Activated naive CD4-positive, alpha-beta T cell treated with anti-CD3 and anti-CD28 coated beads, Interleukin-2, amount 50 U/mL, for 72 hours (primary cell): Measurements from ENCODE around the gene METTL21C. TPM values are rescaled to one million over a fixed set of nuclear protein-coding genes. Genes with fewer than 3 reads are reported as not detected.
A peak's percentile ranks its signal among the peaks of the same experiment; 100 is the strongest.

Source experiments
- ATAC-seq, 2 donors: fragments of 150-1000 bp; cut with Tn5 transposase; 2 replicates each; pipeline ENCODE4 v1.10.0; 2021; ENCODE audit warnings: mild to moderate bottlenecking in 2 of 2, moderate library complexity in 2 of 2
- DNase-seq, 2 donors: peaks; one replicate each; pipeline ENCODE4 v3.0.0; 2021 to 2022; ENCODE audit warnings: low spot score in 2 of 2
- H3K27ac Mint-ChIP-seq, 2 donors: one replicate each; pipeline ENCODE4 v1.8.0; 2022; ENCODE audit warnings: mild to moderate bottlenecking in 2 of 2, mixed read lengths in 2 of 2
- H3K36me3 Mint-ChIP-seq, 2 donors: one replicate each; pipeline ENCODE4 v1.8.0; 2022; ENCODE audit warnings: mixed read lengths in 2 of 2
- H3K9me3 Mint-ChIP-seq, 2 donors: one replicate each; pipeline ENCODE4 v1.8.0; 2022; ENCODE audit warnings: mixed read lengths in 2 of 2
- total RNA-seq, 2 donors: library from RNA; stranded (reverse); gene quantifications; one replicate each; pipeline ENCODE4 v1.2.3, GENCODE V29; 2022

The METTL21C gene
- total RNA-seq = not detected

DNA sequence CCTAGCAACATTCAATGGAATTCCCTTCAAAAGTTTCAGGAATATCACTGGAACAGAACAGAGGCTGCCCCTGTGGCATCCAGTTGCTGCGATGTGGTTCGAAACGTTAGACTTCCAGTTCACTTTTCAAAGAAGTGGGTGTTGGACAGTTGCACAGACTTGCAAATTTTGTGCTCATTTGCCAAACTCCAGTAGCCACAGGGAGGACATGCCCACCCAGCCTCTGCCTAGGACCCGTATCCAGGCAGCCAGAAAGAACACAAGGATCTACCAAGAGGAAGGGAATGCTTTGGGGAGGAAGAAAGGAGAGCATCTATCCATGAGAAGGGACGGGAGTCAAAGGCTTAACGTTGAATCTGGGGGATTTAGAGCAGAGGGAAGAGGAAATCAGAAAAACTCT, at the start of gene METTL21C:
Gene METTL21C, minus strand, starts transcription at position 108 of the 400 bp plus-strand sequence. CDS start 546 bp downstream, outside the sequence.
- Mint-ChIP-seq H3K9me3 (peaks cover 3 to 6% of the 10 kb centered on the region in 2 donors), H3K27ac (no peak within 1 kb of the TSS), H3K36me3 (peaks cover 7% of the 10 kb centered on the region in 2 donors)
- ATAC-seq (no peak), DNase-seq (no peak)

GRCh38 chr13:102742506-102742905, 47.7 kb upstream of the METTL21C start:
- ATAC-seq (no peak), DNase-seq (no peak)
- no peak overlapping the region for H3K27ac Mint-ChIP-seq
- peaks cover 40 to 42% of the 10 kb centered on the region in 2 donors for H3K9me3 Mint-ChIP-seq
- H3K36me3 Mint-ChIP-seq = peaks cover 22 to 55% of the 10 kb centered on the region in 2 donors

- Mint-ChIP-seq H3K36me3 (peaks cover 22 to 54% of the 10 kb centered on the region in 2 donors), H3K27ac (no peak overlapping the region), H3K9me3 (peaks cover 40 to 42% of the 10 kb centered on the region in 2 donors)
- ATAC-seq (no peak), DNase-seq (no peak)
Observed at GRCh38 chr13:102742101-102742500, 47.3 kb upstream of the METTL21C start.

DNA sequence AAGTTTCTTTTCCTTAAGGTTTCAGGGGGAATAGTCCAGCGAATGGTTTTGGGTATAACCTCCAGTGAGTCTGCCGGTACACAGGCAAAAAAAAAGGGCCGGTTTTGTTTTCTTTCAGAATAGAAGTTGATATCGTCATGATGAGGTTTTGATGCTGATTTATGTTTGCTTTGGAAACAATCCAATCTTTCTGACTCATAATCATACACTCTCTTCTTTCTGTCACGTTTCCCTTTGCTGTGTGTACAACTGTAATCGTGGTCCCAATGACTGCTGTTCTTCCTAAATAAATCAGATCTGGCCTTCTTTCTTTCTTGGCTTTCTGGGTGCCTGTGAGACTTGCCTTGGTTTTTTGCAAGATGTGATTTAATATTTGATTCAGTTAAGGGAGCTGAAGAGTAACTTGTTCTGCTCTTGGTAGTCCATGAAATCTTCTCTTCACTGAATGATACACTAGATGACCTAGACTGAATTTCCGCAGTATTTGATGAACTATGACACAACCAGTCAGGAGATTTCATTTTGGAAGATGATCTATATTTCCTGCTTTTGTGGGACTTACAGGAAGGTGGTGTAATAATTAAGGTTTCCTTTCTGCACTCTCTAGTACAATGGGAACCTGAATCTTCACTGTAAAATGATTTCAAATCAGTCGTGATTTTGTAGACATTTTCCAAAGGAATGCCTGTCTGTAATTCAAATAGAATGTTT, 34.9 kb upstream of the METTL21C start:
- Mint-ChIP-seq H3K27ac (no peak overlapping the region), H3K36me3 (peaks cover 0 to 5% of the 10 kb centered on the region in 2 donors), H3K9me3 (no peaks in the 10 kb centered on the region)
- ATAC-seq = peak in 1 of 2 donors; percentile 71
- no peak for DNase-seq

GRCh38 chr13:102726430-102726829, 31.6 kb upstream of the METTL21C start:
- Mint-ChIP-seq H3K27ac (no peak overlapping the region), H3K9me3 (no peaks in the 10 kb centered on the region), H3K36me3 (peaks cover 0 to 5% of the 10 kb centered on the region in 2 donors)
- no peak for ATAC-seq
- no peak for DNase-seq

DNA sequence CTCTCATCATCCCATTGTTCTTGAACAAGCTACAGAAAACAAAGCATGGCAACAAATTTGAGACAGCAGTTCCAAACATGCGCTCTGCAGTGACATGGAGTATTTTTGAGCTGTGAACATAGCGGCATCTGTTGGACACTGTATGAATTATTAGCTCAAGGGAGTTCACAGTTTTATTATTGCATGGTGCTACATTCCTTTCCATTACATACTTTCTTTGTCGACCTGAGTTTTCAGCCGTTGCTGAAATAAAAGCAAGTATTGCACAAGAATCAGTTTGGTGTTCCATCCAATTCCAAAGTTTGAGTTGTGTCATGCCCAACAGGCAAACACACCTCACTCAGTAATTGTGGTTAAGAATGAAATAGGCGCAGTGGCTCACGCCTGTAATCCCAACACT, 30.1 kb upstream of the METTL21C start:
- peaks cover 0 to 5% of the 10 kb centered on the region in 2 donors for H3K36me3 Mint-ChIP-seq
- no peak overlapping the region for H3K27ac Mint-ChIP-seq
- no peaks in the 10 kb centered on the region for H3K9me3 Mint-ChIP-seq
- DNase-seq = no peak
- peak in 1 of 2 donors; percentile 44 for ATAC-seq

DNA sequence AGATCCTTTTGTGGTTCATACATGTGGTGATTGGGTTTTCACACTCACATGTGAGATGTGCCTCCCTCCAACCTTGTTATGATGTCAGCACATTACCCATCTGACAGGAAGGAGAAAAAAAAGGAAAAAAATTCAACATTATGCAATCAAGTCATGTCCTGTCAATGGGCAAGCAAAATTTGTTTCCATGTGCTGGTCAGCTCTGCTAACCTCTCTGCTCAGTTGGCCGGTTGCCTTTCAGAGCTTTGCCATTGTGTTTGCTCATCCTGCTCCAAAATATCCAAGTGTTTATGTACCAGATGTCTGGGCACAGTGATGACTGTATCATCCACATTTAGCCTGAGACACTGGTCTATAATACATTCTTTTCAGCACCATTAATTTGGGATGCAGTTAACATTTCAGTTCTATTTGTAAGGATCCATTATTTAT, 27.0 kb upstream of the METTL21C start:
- no peaks in the 10 kb centered on the region for H3K9me3 Mint-ChIP-seq
- H3K27ac Mint-ChIP-seq = no peak overlapping the region
- DNase-seq (no peak), ATAC-seq (no peak)
- peaks cover 0 to 5% of the 10 kb centered on the region in 2 donors for H3K36me3 Mint-ChIP-seq

- Mint-ChIP-seq H3K9me3 (no peaks in the 10 kb centered on the region), H3K27ac (no peak overlapping the region), H3K36me3 (no peaks in the 10 kb centered on the region)
- DNase-seq (no peak), ATAC-seq (no peak)
Observed at GRCh38 chr13:102718746-102719145, 23.9 kb upstream of the METTL21C start.

- DNase-seq (no peak), ATAC-seq (no peak)
- no peak overlapping the region for H3K27ac Mint-ChIP-seq
- H3K9me3 Mint-ChIP-seq = no peaks in the 10 kb centered on the region
- H3K36me3 Mint-ChIP-seq = no peaks in the 10 kb centered on the region
Observed at GRCh38 chr13:102715447-102715846, 20.6 kb upstream of the METTL21C start.

DNA sequence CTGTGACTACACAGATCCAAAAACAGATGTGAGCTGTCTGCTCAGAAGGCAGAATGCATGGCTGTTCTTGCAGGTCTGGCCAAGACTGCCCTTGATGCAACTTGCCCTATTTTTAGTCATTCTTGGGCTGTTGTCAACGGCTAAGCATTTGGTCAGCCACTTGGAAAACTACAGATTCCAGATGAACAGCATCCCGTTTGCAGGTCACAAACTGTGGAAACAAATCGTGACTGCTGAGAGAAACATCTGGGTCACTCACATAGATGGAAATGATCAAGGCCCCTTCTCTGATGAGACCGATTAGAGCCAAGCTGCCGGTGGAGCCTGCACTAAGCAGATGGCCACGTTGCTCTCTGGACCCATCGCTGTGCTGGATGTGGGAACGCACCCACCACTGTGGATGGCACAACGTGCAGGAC, 15.4 kb upstream of the METTL21C start:
- Mint-ChIP-seq H3K9me3 (no peaks in the 10 kb centered on the region), H3K27ac (no peak overlapping the region), H3K36me3 (peaks cover 0 to 12% of the 10 kb centered on the region in 2 donors)
- ATAC-seq (no peak), DNase-seq (no peak)

DNA sequence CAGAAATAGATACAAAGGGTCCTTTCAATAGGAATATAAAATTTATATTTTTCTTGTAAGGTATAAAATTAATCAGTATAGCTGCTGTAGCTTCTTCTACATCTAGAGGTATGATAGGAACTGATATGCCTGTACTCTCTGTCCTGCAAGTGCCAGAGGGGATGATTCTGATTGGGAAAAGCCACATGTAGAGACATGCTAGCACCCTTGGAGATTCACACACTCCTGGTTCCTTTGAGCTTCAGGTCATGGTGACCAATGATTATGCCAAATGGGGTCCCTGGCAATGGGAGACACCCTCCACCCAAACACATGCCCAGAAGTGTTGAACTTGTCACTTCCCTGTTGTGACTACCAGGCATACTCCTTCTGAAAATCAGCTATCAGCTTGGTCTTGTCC, 14.7 kb upstream of the METTL21C start:
- no peak overlapping the region for H3K27ac Mint-ChIP-seq

GRCh38 chr13:102708991-102709390, 14.1 kb upstream of the METTL21C start:
- no peak overlapping the region for H3K27ac Mint-ChIP-seq
- peaks cover 0 to 12% of the 10 kb centered on the region in 2 donors for H3K36me3 Mint-ChIP-seq
- no peaks in the 10 kb centered on the region for H3K9me3 Mint-ChIP-seq
- no peak for DNase-seq
- ATAC-seq = no peak

More for the DNA sequence above, 14.7 kb upstream of the METTL21C start:
- no peaks in the 10 kb centered on the region for H3K9me3 Mint-ChIP-seq
- ATAC-seq (no peak), DNase-seq (no peak)
- H3K36me3 Mint-ChIP-seq = peaks cover 0 to 12% of the 10 kb centered on the region in 2 donors

DNA sequence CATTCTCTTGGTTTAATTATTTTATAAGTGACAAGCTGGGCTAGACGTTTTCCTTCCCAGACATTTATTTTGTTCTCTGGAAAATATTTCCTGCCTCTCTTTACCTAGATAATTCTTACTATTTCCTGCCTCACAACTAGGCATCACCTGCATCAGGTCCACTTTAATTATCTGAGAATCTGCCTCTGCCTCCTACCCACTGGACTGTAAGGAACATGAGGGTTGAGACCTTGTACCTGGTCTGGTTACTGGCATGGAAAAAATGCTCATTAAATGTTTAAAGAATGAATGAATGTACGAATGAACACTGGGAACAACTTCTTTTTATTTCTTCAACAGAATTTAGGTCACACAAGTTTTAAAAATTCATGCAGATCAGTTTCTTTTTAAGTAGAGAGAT, 13.4 kb upstream of the METTL21C start:
- Mint-ChIP-seq H3K9me3 (no peaks in the 10 kb centered on the region), H3K27ac (no peak overlapping the region), H3K36me3 (peaks cover 0 to 12% of the 10 kb centered on the region in 2 donors)
- DNase-seq (no peak), ATAC-seq (no peak)

DNA sequence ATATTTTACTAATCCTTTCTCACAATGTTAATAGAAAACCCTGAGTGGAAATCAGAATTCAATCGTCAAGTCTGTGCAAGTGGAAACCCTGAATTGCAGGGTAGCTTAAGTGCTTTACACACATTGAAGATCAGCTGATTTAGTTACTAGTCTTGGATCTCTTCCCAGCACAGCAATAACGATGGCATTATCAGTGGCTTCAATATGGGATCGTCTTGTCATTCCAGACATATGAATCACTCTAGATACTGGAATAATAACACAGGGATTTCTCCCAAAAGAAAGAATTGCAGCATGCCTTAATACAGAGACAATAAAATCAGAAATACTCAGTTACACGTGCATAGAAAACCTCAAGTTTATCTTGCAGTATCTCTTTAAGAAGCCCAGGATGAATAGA, 12.6 kb upstream of the METTL21C start:
- ATAC-seq = no peak
- no peak for DNase-seq
- Mint-ChIP-seq H3K27ac (no peak overlapping the region), H3K36me3 (peaks cover 0 to 12% of the 10 kb centered on the region in 2 donors), H3K9me3 (no peaks in the 10 kb centered on the region)

DNA sequence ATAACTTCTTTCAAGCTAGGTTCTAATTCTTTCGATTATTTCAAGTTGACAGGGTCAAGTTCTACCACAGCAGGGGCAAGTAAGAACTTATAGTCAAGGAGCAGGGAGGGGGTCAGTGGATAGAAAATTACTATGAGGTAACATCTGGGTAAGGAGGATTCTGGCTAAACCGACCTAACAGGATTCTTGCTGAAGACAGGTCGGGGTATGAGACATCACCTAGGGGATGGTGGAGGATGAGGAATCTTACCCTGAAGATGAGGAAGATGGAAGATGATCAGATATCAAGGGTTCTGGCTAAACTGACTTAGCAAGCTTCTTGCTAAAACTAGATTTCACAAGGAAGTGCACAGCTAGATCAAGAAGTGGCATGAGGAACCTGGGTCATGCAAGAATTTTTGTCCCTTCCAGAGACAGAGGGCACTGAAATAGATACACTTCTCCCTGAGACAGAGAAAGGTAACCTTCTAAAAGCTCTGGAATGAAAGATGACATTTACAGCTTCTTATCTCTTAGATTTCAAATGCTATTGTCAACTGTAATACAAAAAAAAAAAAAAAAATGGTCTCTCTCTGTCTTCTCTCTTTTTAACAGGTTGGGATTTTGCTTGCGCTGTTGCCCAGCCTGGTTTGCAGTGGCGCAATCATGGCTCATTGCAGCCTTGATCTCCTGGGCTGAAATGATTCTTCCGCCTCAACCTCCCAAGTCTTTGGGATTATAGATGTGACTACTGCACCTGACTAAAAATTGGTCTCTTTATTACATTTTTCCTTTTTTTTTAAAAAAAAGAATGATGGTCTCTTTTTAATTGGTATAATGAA, 9.6 kb upstream of the METTL21C start:
- ATAC-seq = no peak
- peaks cover 0 to 4% of the 10 kb centered on the region in 2 donors for H3K36me3 Mint-ChIP-seq
- DNase-seq = no peak
- no peaks in the 10 kb centered on the region for H3K9me3 Mint-ChIP-seq
- no peak overlapping the region for H3K27ac Mint-ChIP-seq

DNA sequence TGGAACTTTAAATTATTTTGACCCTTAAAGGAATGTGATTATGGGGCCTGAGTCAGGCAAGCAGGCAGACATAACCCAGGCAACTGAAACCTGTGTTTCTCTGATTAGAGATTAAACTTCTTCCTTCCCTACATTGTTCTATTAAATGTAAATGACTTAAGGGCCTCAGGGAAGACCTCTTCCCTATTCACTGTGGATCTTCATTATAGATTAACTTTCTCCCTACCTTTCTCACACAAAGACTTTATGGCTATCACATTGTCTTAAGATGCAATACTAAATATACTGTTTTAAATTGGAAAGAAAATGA, 8.8 kb upstream of the METTL21C start:
- H3K9me3 Mint-ChIP-seq = peaks cover under 1 to 3% of the 10 kb centered on the region in 2 donors
- H3K27ac Mint-ChIP-seq = no peak overlapping the region
- DNase-seq (no peak), ATAC-seq (no peak)
- peaks cover 1 to 2% of the 10 kb centered on the region in 2 donors for H3K36me3 Mint-ChIP-seq

DNA sequence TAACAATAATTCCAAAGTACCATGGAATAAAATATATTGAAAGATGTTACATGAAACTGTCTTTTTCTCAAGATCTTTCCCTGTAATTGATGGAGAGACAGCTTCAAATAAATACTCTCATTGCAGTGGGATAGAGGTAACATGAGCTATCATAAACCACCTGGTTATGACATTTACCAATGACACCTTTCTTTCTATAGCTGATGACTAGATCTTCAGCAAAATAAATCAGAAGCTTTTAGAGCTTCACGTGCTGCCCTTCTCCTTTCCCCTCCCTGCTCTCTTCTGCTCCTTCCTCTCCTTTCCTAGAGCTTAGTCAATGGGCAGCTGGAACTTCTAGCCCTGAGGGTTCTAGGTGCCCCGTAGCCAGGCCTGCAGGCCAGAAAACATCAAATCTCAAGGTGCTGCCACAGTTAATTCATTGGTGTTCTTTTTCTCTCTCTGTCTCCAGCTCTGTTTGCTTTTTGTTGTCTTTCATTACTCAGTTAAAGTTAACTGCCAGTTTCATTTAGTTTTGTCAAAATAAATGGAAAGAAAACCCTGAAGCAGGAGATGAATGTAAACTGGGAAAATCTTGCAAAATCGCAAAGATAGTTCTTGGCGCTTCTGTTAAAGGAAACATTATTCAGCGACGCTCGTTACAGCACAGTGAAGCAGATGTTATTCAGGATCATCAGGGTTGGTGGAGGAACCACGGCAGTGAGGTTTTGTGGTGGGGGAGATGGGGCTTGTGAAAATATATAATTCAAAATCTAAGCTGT, 8.3 kb upstream of the METTL21C start:
- H3K9me3 Mint-ChIP-seq = peaks cover 3 to 6% of the 10 kb centered on the region in 2 donors
- H3K36me3 Mint-ChIP-seq = peaks cover 6% of the 10 kb centered on the region in 2 donors
- ATAC-seq (no peak), DNase-seq (no peak)
- no peak overlapping the region for H3K27ac Mint-ChIP-seq
